GM23338 (cell line): ENCODE data around the gene KLHL22.

Experiments
- POLR2AphosphoS5 ChIP-seq: IDR thresholded peaks from 2 replicates; pipeline ENCODE4 v1.6.1; 2016; ENCODE audit warnings: antibody characterized with exemption, low read depth
- TF ChIP-seq, protein P1 (sequence below): IDR thresholded peaks from one replicate; pipeline ENCODE4 v1.6.1; 2018; ENCODE audit warnings: antibody characterized with exemption; ENCODE audit not compliant: unreplicated experiment

DNA sequence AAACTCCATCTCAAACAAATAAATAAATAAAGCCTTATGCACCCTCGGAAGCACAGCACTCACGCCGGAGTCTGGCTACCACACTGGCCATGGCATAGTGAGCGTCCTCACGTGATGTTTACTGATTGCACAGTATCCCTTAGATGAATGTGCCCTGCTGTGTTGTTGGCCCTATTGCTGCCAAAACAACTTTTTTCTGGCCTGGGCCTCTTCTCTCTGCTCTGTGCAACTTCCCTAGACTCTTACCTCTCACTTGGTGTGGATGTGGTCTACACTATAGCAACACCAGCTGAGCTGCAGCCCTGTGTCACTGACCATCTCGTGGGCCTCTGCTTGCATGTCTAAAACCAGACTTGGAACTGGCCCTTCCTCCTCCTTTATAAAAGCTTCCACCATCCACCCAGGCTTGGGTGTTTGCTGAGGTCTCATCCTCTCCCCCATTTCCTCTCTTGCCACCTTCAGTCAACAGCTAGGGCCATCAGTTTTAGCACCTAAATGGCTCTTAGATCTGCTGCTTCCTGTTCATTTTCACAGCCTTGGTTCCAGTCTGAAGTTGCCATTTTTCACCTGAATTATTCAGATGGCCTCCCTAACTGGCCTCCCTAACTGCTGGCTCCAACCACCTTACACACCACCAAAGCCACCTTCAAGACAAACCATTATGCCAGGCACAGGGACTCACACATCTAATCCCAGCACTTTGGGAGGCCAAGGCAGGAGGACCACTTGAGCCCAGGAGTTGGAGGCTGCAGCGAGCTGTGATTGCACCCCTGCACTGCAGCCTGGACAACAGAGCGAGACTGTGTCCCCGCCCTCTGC lies 92.4 kb downstream of the KLHL22 start:
- TF ChIP-seq, protein P1, sequence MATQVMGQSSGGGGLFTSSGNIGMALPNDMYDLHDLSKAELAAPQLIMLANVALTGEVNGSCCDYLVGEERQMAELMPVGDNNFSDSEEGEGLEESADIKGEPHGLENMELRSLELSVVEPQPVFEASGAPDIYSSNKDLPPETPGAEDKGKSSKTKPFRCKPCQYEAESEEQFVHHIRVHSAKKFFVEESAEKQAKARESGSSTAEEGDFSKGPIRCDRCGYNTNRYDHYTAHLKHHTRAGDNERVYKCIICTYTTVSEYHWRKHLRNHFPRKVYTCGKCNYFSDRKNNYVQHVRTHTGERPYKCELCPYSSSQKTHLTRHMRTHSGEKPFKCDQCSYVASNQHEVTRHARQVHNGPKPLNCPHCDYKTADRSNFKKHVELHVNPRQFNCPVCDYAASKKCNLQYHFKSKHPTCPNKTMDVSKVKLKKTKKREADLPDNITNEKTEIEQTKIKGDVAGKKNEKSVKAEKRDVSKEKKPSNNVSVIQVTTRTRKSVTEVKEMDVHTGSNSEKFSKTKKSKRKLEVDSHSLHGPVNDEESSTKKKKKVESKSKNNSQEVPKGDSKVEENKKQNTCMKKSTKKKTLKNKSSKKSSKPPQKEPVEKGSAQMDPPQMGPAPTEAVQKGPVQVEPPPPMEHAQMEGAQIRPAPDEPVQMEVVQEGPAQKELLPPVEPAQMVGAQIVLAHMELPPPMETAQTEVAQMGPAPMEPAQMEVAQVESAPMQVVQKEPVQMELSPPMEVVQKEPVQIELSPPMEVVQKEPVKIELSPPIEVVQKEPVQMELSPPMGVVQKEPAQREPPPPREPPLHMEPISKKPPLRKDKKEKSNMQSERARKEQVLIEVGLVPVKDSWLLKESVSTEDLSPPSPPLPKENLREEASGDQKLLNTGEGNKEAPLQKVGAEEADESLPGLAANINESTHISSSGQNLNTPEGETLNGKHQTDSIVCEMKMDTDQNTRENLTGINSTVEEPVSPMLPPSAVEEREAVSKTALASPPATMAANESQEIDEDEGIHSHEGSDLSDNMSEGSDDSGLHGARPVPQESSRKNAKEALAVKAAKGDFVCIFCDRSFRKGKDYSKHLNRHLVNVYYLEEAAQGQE, result no peak
- no peak for TF ChIP-seq POLR2AphosphoS5
